Measurements from ENCODE around the gene FGB. TPM values are rescaled to one million over a fixed set of nuclear protein-coding genes. Genes with fewer than 3 reads are reported as not detected.

Gene FGB
- total RNA-seq, 4 donors from 2014 or later, result not detected

GRCh38 chr4:154606728-154607723 is 44.2 kb downstream of the FGB start:
- Histone ChIP-seq H3K4me3 (no peak overlapping the region), H3K27me3 (peaks cover 0 to 8% (median 0%) of the 10 kb centered on the region in 4 donors), H3K4me1 (no peaks in the 10 kb centered on the region), H3K9me3 (no peaks in the 10 kb centered on the region), H3K27ac (replicated peaks in 1 of 4) (no peak overlapping the region), H3K36me3 (no peaks in the 10 kb centered on the region)
- intact Hi-C loops (cut with DNase I), result no loop called here
- no peak for DNase-seq (ENCODE audit: extremely low spot score)
- TF ChIP-seq POLR2AphosphoS5 (IDR thresholded peaks at IDR 0.05) (no peak), POLR2A (IDR thresholded peaks at IDR 0.05; ENCODE audit: low read depth) (no peak), EP300 (IDR thresholded peaks at IDR 0.05) (no peak)
- TF ChIP-seq, protein P1, sequence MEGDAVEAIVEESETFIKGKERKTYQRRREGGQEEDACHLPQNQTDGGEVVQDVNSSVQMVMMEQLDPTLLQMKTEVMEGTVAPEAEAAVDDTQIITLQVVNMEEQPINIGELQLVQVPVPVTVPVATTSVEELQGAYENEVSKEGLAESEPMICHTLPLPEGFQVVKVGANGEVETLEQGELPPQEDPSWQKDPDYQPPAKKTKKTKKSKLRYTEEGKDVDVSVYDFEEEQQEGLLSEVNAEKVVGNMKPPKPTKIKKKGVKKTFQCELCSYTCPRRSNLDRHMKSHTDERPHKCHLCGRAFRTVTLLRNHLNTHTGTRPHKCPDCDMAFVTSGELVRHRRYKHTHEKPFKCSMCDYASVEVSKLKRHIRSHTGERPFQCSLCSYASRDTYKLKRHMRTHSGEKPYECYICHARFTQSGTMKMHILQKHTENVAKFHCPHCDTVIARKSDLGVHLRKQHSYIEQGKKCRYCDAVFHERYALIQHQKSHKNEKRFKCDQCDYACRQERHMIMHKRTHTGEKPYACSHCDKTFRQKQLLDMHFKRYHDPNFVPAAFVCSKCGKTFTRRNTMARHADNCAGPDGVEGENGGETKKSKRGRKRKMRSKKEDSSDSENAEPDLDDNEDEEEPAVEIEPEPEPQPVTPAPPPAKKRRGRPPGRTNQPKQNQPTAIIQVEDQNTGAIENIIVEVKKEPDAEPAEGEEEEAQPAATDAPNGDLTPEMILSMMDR (IDR thresholded peaks at IDR 0.05), result no peak
- 86% methylated on average over 6 of the region's 6 CpGs for WGBS

GRCh38 chr4:154608361-154609252 is 45.8 kb downstream of the FGB start:
- Histone ChIP-seq H3K27me3 (peaks cover 0 to 8% (median 0%) of the 10 kb centered on the region in 4 donors), H3K27ac (replicated peaks in 1 of 4) (no peak overlapping the region), H3K4me3 (no peak overlapping the region), H3K4me1 (no peaks in the 10 kb centered on the region), H3K36me3 (no peaks in the 10 kb centered on the region), H3K9me3 (no peaks in the 10 kb centered on the region)
- DNase-seq (ENCODE audit: extremely low spot score), result no peak
- intact Hi-C loops (cut with DNase I), result no loop called here
- TF ChIP-seq POLR2A (IDR thresholded peaks at IDR 0.05; ENCODE audit: low read depth) (no peak), EP300 (IDR thresholded peaks at IDR 0.05) (no peak), POLR2AphosphoS5 (IDR thresholded peaks at IDR 0.05) (no peak)
- TF ChIP-seq, protein P1 (IDR thresholded peaks at IDR 0.05), result no peak
- 83% methylated on average over 3 of the region's 3 CpGs for WGBS

- Histone ChIP-seq H3K4me3 (no peak overlapping the region), H3K36me3 (no peaks in the 10 kb centered on the region), H3K4me1 (no peaks in the 10 kb centered on the region), H3K9me3 (no peaks in the 10 kb centered on the region), H3K27ac (replicated peaks in 1 of 4) (no peak overlapping the region), H3K27me3 (peaks cover 0 to 8% (median 0%) of the 10 kb centered on the region in 4 donors)
- intact Hi-C loops (cut with DNase I), result no loop called here
- DNase-seq (ENCODE audit: extremely low spot score), result no peak
- 65% methylated on average over 4 of the region's 4 CpGs for WGBS
- TF ChIP-seq EP300 (IDR thresholded peaks at IDR 0.05), result no peak
- no peak for TF ChIP-seq POLR2A (IDR thresholded peaks at IDR 0.05; ENCODE audit: low read depth)
- no peak for TF ChIP-seq POLR2AphosphoS5 (IDR thresholded peaks at IDR 0.05)
- TF ChIP-seq, protein P1 (IDR thresholded peaks at IDR 0.05), result no peak
These were observed 46.7 kb downstream of the FGB start for GRCh38 chr4:154609532-154609931.

DNA sequence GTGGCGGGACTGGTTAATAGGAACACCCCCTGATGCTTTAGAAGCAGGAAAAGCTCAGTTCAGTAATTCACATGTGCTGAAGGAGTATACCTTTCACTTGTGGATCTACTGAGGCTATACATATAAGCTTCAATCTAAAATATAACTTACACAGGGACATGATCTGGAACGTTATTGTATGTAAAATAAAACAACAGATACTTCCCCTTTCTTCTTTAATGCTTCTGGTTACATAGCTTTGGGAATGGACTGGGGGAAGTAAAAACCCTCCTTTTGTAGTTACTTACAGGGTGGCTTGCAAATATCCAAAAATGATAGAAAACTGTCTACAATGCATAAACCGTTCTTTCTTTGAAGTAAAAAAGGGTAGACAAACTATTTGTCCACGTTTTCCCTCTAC is 47.8 kb downstream of the FGB start:
- WGBS, result 66% methylated on average over 4 of the region's 4 CpGs
- Histone ChIP-seq H3K27ac (replicated peaks in 1 of 4) (no peak overlapping the region), H3K9me3 (no peaks in the 10 kb centered on the region), H3K4me3 (no peak overlapping the region), H3K36me3 (no peaks in the 10 kb centered on the region), H3K27me3 (peaks cover 0 to 8% (median 0%) of the 10 kb centered on the region in 4 donors), H3K4me1 (no peaks in the 10 kb centered on the region)
- intact Hi-C loops (cut with DNase I), result no loop called here
- no peak for TF ChIP-seq POLR2AphosphoS5 (IDR thresholded peaks at IDR 0.05)
- TF ChIP-seq EP300 (IDR thresholded peaks at IDR 0.05), result no peak
- TF ChIP-seq, protein P1 (IDR thresholded peaks at IDR 0.05), result no peak
- TF ChIP-seq POLR2A (IDR thresholded peaks at IDR 0.05; ENCODE audit: low read depth), result no peak
- DNase-seq (ENCODE audit: extremely low spot score), result no peak

Data from esophagus muscularis mucosa (tissue), 4 donors.